ENCODE data around the gene CEACAM3. TPM values are rescaled to one million over a fixed set of nuclear protein-coding genes. Genes with fewer than 3 reads are reported as not detected.

The CEACAM3 gene
- total RNA-seq, 2 experiments from 2014 or later: not detected

- H3K4me3 Mint-ChIP-seq: no peak overlapping the region
- Histone ChIP-seq H3K4me1 (ENCODE audit: insufficient read depth, low read length) (no peaks in the 10 kb centered on the region), H3K4me3 (ENCODE audit: low read length) (no peak overlapping the region), H3K27me3 (ENCODE audit: control insufficient read depth in 1 of 2, insufficient read depth in 2 of 2, low read length in 2 of 2) (no peaks in the 10 kb centered on the region), H3K36me3 (ENCODE audit: insufficient read depth, low read length) (no peaks in the 10 kb centered on the region), H3K9me3 (ENCODE audit: control insufficient read depth in 1 of 2, insufficient read depth in 1 of 2, low read length in 2 of 2) (no peaks in the 10 kb centered on the region), H3K27ac (ENCODE audit: low read depth in 1 of 2, low read length in 2 of 2) (no peak overlapping the region)
- H3K27me3 Mint-ChIP-seq: peaks cover 13% of the 10 kb centered on the region
- ChIA-PET CTCF (interaction anchor here (1.6 kb wide), 1 partner anchor 18 kb away, joined by 4 read pairs; no protein-coding TSS in a partner anchor), POLR2A (no interaction called here)
- H3K9me3 Mint-ChIP-seq: no peaks in the 10 kb centered on the region
- ATAC-seq (ENCODE audit: poor library complexity) (no peak), DNase-seq (no peak)
- no peak for TF ChIP-seq CTCF (IDR thresholded peaks at IDR 0.05)
- H3K36me3 Mint-ChIP-seq (ENCODE audit: low read depth): no peaks in the 10 kb centered on the region
- no peaks in the 10 kb centered on the region for H3K4me1 Mint-ChIP-seq (ENCODE audit: low read depth)
- intact Hi-C loops (cut with DNase I, micrococcal nuclease): no loop called here
- no peak overlapping the region for H3K27ac Mint-ChIP-seq
These were observed 57.4 kb downstream of the CEACAM3 start for GRCh38 chr19:41853768-41854167.

- H3K27ac Mint-ChIP-seq: peak overlapping the region; percentile 86
- Histone ChIP-seq H3K27ac (ENCODE audit: low read depth in 1 of 2, low read length in 2 of 2) (peak overlapping the region; percentile 89 to 98), H3K4me3 (ENCODE audit: low read length) (peak overlapping the region; percentile 74), H3K27me3 (ENCODE audit: control insufficient read depth in 1 of 2, insufficient read depth in 2 of 2, low read length in 2 of 2) (no peaks in the 10 kb centered on the region), H3K36me3 (ENCODE audit: insufficient read depth, low read length) (peaks cover 30% of the 10 kb centered on the region), H3K9me3 (ENCODE audit: control insufficient read depth in 1 of 2, insufficient read depth in 1 of 2, low read length in 2 of 2) (no peaks in the 10 kb centered on the region), H3K4me1 (ENCODE audit: insufficient read depth, low read length) (peaks cover 42% of the 10 kb centered on the region)
- H3K4me1 Mint-ChIP-seq (ENCODE audit: low read depth): peaks cover 42% of the 10 kb centered on the region
- ATAC-seq (ENCODE audit: poor library complexity) (no peak), DNase-seq (no peak)
- H3K36me3 Mint-ChIP-seq (ENCODE audit: low read depth): peaks cover 44% of the 10 kb centered on the region
- POLR2A ChIA-PET: interaction anchor here (0.6 to 3.2 kb wide), 24 partner anchors 13 to 597 kb away, joined by 3 to 184 read pairs (median 6); partner anchors contain the start of genes ARHGEF1, DMAC2, ERFL and HNRNPUL1
- intact Hi-C loops (cut with DNase I, micrococcal nuclease): loop anchor here (1.0 to 5.0 kb wide), 7 partner anchors 16 to 468 kb away; partner anchors contain the start of gene MEGF8 (in 1 of the 2)
- H3K9me3 Mint-ChIP-seq: no peaks in the 10 kb centered on the region
- TF ChIP-seq CTCF (IDR thresholded peaks at IDR 0.05): no peak
- H3K27me3 Mint-ChIP-seq: peaks cover 4% of the 10 kb centered on the region
- peak overlapping the region; percentile 85 for H3K4me3 Mint-ChIP-seq
- CTCF ChIA-PET: interaction anchor here (0.7 to 3.2 kb wide), 19 partner anchors 9 to 175 kb away, joined by 3 to 59 read pairs (median 5); partner anchors contain the start of genes ARHGEF1 and RABAC1
These were observed 62.8 kb downstream of the CEACAM3 start for GRCh38 chr19:41859213-41859617.

DNA sequence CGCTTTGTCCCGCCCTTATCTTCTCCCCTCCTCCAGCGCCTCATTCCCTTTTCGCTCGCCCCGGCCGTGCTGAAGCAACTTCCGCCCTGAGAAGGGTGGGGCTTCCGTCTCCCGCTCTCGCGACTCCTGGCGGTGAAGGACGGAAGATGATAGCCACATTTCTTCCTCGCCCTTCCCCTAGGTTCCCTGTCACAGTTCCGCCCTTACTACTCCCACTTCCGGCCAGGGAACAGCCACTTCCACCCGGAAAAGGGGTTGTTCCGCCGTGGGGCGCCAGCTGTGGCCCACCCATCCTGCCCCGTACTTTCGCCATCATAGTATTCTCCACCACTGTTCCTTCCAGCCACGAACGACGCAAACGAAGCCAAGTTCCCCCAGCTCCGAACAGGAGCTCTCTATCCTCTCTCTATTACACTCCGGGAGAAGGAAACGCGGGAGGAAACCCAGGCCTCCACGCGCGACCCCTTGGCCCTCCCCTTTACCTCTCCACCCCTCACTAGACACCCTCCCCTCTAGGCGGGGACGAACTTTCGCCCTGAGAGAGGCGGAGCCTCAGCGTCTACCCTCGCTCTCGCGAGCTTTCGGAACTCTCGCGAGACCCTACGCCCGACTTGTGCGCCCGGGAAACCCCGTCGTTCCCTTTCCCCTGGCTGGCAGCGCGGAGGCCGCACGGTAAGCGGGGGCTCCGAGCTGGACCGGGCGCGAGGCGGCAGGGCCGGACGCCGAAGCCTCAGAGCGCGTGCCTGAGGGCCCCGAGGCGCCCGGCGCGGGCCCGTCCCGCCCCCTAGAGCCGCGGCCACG is 63.4 kb downstream of the CEACAM3 start, which contains the start of gene RPS19:
TSS of gene RPS19 (plus strand) at position 638 of the 801 bp plus-strand sequence. CDS start 520 bp downstream, outside the sequence.
- Histone ChIP-seq H3K4me3 (ENCODE audit: low read length) (peak within 1 kb of the TSS; percentile 74), H3K4me1 (ENCODE audit: insufficient read depth, low read length) (peaks cover 49% of the 10 kb centered on the region), H3K27ac (ENCODE audit: low read depth in 1 of 2, low read length in 2 of 2) (peak within 1 kb of the TSS; percentile 89 to 98), H3K27me3 (ENCODE audit: control insufficient read depth in 1 of 2, insufficient read depth in 2 of 2, low read length in 2 of 2) (no peaks in the 10 kb centered on the region), H3K9me3 (ENCODE audit: control insufficient read depth in 1 of 2, insufficient read depth in 1 of 2, low read length in 2 of 2) (no peaks in the 10 kb centered on the region), H3K36me3 (ENCODE audit: insufficient read depth, low read length) (peaks cover 36% of the 10 kb centered on the region)
- intact Hi-C loops (cut with DNase I, micrococcal nuclease): loop anchor here (1.0 to 5.0 kb wide), 10 partner anchors 13 to 467 kb away; partner anchors contain the start of genes MEGF8 (in 1 of the 2), RABAC1 (in 1 of the 2) and ZNF574 (in 1 of the 2)
- ATAC-seq (ENCODE audit: poor library complexity) (peak; percentile 85), DNase-seq (peak; percentile 95 to 99 (median 98))
- peak within 1 kb of the TSS; percentile 87 for H3K4me3 Mint-ChIP-seq
- H3K27me3 Mint-ChIP-seq: no peaks in the 10 kb centered on the region
- H3K36me3 Mint-ChIP-seq (ENCODE audit: low read depth): peaks cover 50% of the 10 kb centered on the region
- H3K9me3 Mint-ChIP-seq: no peaks in the 10 kb centered on the region
- POLR2A ChIA-PET: interaction anchor here (0.6 to 3.2 kb wide), 30 partner anchors 12 to 597 kb away, joined by 3 to 184 read pairs (median 4); partner anchors contain the start of genes ARHGEF1, DMAC2, ERFL and HNRNPUL1
- peak; percentile 84 for TF ChIP-seq CTCF (IDR thresholded peaks at IDR 0.05)
- peaks cover 48% of the 10 kb centered on the region for H3K4me1 Mint-ChIP-seq (ENCODE audit: low read depth)
- H3K27ac Mint-ChIP-seq: peak within 1 kb of the TSS; percentile 86
- CTCF ChIA-PET: interaction anchor here (0.7 to 3.2 kb wide), 21 partner anchors 8 to 560 kb away, joined by 3 to 59 read pairs (median 5); partner anchors contain the start of genes ARHGEF1 and RABAC1
